Measurements from ENCODE around the gene NFIA. TPM values are rescaled to one million over a fixed set of nuclear protein-coding genes. Genes with fewer than 3 reads are reported as not detected.

NFIA gene
- total and polyA plus RNA-seq, 2 donors (not counting 1 experiment from before 2014, with no cell fraction given) = 0.28 to 0.54 TPM

DNA sequence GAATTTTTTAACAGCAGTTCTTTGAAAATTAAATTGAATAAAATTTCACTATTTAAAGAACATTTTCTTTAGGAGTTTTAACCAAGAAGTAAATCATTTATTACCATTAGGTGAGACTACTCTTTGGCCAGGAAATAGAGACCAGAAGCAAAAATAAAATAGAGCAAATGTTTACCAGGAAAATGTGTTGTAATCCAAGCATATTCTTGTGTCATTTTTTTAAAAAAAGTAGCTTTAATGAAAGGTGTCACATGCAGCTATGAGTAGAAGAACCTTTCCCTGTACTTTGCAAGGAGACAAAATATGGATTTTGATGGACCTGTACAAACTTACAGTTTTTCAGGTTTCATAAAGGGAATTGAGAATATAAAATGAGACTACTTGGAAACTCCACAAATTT is 140.8 kb downstream of the NFIA start:
- no peaks in the 10 kb centered on the region for H4K20me1 ChIP-seq (ENCODE audit: control insufficient read depth, insufficient read depth, low read length, poor library complexity, severe bottlenecking)
- no peak for DNase-seq
- H3K27ac ChIP-seq (ENCODE audit: low read length in 2 of 2) = no peak overlapping the region
- TF ChIP-seq, protein P1, sequence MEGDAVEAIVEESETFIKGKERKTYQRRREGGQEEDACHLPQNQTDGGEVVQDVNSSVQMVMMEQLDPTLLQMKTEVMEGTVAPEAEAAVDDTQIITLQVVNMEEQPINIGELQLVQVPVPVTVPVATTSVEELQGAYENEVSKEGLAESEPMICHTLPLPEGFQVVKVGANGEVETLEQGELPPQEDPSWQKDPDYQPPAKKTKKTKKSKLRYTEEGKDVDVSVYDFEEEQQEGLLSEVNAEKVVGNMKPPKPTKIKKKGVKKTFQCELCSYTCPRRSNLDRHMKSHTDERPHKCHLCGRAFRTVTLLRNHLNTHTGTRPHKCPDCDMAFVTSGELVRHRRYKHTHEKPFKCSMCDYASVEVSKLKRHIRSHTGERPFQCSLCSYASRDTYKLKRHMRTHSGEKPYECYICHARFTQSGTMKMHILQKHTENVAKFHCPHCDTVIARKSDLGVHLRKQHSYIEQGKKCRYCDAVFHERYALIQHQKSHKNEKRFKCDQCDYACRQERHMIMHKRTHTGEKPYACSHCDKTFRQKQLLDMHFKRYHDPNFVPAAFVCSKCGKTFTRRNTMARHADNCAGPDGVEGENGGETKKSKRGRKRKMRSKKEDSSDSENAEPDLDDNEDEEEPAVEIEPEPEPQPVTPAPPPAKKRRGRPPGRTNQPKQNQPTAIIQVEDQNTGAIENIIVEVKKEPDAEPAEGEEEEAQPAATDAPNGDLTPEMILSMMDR (IDR thresholded peaks at IDR 0.05) = no peak
- no peak for TF ChIP-seq EZH2 (IDR thresholded peaks at IDR 0.05; ENCODE audit: borderline replicate concordance, insufficient read depth, low read depth, low read length, poor library complexity, severe bottlenecking)
- no peak overlapping the region for H3K4me2 ChIP-seq (replicated peaks; ENCODE audit: low read depth, low read length, poor library complexity, severe bottlenecking)
- H3K36me3 ChIP-seq (replicated peaks in 1 of 2; ENCODE audit: control extremely low read depth in 1 of 2, control insufficient read depth in 1 of 2, extremely low read depth in 1 of 2, insufficient read depth in 2 of 2, low read length in 1 of 2) = no peaks in the 10 kb centered on the region
- no peak overlapping the region for H2AFZ ChIP-seq (ENCODE audit: insufficient read depth, low read depth, low read length, poor library complexity, severe bottlenecking)
- no peaks in the 10 kb centered on the region for H3K79me2 ChIP-seq (ENCODE audit: control insufficient read depth, insufficient read depth, low read length)
- no peaks in the 10 kb centered on the region for H3K4me1 ChIP-seq (ENCODE audit: control insufficient read depth in 2 of 2, insufficient read depth in 2 of 2, low read length in 2 of 2)
- intact Hi-C loops (cut with micrococcal nuclease) = no loop called here
- no peaks in the 10 kb centered on the region for H3K9me3 Mint-ChIP-seq (ENCODE audit: insufficient read depth)
- H3K27ac Mint-ChIP-seq = no peak overlapping the region
- no peak overlapping the region for H3K4me3 Mint-ChIP-seq
- no peaks in the 10 kb centered on the region for H3K4me1 Mint-ChIP-seq
- no peak overlapping the region for H3K4me3 ChIP-seq (ENCODE audit: control extremely low read depth in 1 of 5, extremely low read depth in 1 of 5, insufficient read depth in 1 of 5, low read depth in 2 of 5, low read length in 4 of 5)
- peaks cover 6% of the 10 kb centered on the region for H3K27me3 Mint-ChIP-seq
- ATAC-seq (ENCODE audit: low read depth) = no peak
- ChIA-PET CTCF (no interaction called here), POLR2A (no interaction called here)
- no peaks in the 10 kb centered on the region for H3K27me3 ChIP-seq (replicated peaks in 1 of 4; ENCODE audit: control extremely low read depth in 1 of 4, control insufficient read depth in 3 of 4, insufficient read depth in 4 of 4, low read length in 3 of 4)
- H3K9me3 ChIP-seq (ENCODE audit: control extremely low read depth in 1 of 3, control insufficient read depth in 2 of 3, insufficient read depth in 1 of 3, low read length in 2 of 3) = no peaks in the 10 kb centered on the region
- H3K9ac ChIP-seq (ENCODE audit: low read length) = no peak overlapping the region

- Mint-ChIP-seq H3K4me1 (no peaks in the 10 kb centered on the region), H3K27ac (no peak overlapping the region), H3K4me3 (no peak overlapping the region), H3K9me3 (ENCODE audit: insufficient read depth) (no peaks in the 10 kb centered on the region), H3K27me3 (peaks cover 6% of the 10 kb centered on the region)
- no peak for TF ChIP-seq EZH2 (IDR thresholded peaks at IDR 0.05; ENCODE audit: borderline replicate concordance, insufficient read depth, low read depth, low read length, poor library complexity, severe bottlenecking)
- TF ChIP-seq, protein P1 (IDR thresholded peaks at IDR 0.05) = no peak
- Histone ChIP-seq H2AFZ (ENCODE audit: insufficient read depth, low read depth, low read length, poor library complexity, severe bottlenecking) (no peak overlapping the region), H3K27me3 (replicated peaks in 1 of 4; ENCODE audit: control extremely low read depth in 1 of 4, control insufficient read depth in 3 of 4, insufficient read depth in 4 of 4, low read length in 3 of 4) (no peaks in the 10 kb centered on the region), H3K9ac (ENCODE audit: low read length) (no peak overlapping the region), H3K4me1 (ENCODE audit: control insufficient read depth in 2 of 2, insufficient read depth in 2 of 2, low read length in 2 of 2) (no peaks in the 10 kb centered on the region), H4K20me1 (ENCODE audit: control insufficient read depth, insufficient read depth, low read length, poor library complexity, severe bottlenecking) (no peaks in the 10 kb centered on the region), H3K36me3 (replicated peaks in 1 of 2; ENCODE audit: control extremely low read depth in 1 of 2, control insufficient read depth in 1 of 2, extremely low read depth in 1 of 2, insufficient read depth in 2 of 2, low read length in 1 of 2) (no peaks in the 10 kb centered on the region), H3K9me3 (ENCODE audit: control extremely low read depth in 1 of 3, control insufficient read depth in 2 of 3, insufficient read depth in 1 of 3, low read length in 2 of 3) (no peaks in the 10 kb centered on the region), H3K27ac (ENCODE audit: low read length in 2 of 2) (no peak overlapping the region), H3K79me2 (ENCODE audit: control insufficient read depth, insufficient read depth, low read length) (no peaks in the 10 kb centered on the region), H3K4me3 (ENCODE audit: control extremely low read depth in 1 of 5, extremely low read depth in 1 of 5, insufficient read depth in 1 of 5, low read depth in 2 of 5, low read length in 4 of 5) (no peak overlapping the region), H3K4me2 (replicated peaks; ENCODE audit: low read depth, low read length, poor library complexity, severe bottlenecking) (no peak overlapping the region)
- ATAC-seq (ENCODE audit: low read depth) (no peak), DNase-seq (no peak)
- WGBS (ENCODE audit: insufficient coverage) = no CpG with 5 or more reads among the region's 1 CpG
- intact Hi-C loops (cut with micrococcal nuclease) = no loop called here
- CTCF ChIA-PET = interaction anchor here (0.6 to 1.2 kb wide), 2 partner anchors 175 to 402 kb away, joined by 4 read pairs; no protein-coding TSS in a partner anchor
- POLR2A ChIA-PET = no interaction called here
These were observed 142.2 kb downstream of the NFIA start for GRCh38 chr1:61224609-61225008.

Measured in B cell (primary cell).